ENCODE data around the gene ACVR2A.
A peak's percentile ranks its signal among the peaks of the same experiment; 100 is the strongest.

ACVR2A gene

DNA sequence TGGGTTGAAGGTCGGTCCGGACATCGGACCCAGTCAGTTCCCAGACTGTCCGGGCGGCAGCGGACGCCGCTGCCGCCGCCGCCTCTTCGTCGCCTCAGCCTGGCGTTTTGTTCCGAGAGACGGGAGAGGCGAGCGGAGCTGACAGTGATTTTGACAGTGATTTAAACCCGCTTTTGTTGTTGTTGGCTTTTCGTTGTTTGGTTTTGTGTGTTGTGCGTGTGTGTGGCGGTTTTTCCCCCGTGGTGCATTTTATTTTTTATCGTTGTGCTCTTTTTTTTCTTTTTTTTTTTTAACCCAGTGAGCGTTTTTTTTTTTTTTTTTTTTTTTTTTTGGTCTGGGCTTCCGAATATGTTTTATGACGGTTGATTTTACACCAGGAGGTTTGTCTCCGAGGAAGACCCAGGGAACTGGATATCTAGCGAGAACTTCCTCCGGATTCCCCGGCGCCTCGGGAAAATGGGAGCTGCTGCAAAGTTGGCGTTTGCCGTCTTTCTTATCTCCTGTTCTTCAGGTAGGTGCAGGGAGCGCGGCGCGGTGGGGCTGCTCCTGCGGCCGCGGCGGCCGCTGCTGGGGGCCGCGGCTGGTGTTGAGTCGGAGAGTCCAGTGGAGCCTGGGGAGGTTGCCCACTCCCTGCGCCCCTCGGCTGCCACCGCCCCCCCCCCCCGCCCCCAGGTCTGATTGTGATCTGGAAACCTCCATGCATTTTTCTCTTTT is at the start of gene ACVR2A:
TSS of gene ACVR2A (plus strand) at position 333 of the 714 bp plus-strand sequence. CDS start at position 457, 124 bp downstream.
- H3K4me3 ChIP-seq (ENCODE audit: low read length), result peak within 1 kb of the TSS; percentile 77
- H3K79me2 ChIP-seq (ENCODE audit: low read length), result peaks cover 5% of the 10 kb centered on the region; the same call in 1 of the 2 replicates
- H3K4me1 ChIP-seq (ENCODE audit: low read length), result peaks cover 14% of the 10 kb centered on the region
- 0 out of 2 replicates have a peak, but pooled peaks cover 7% of the 10 kb centered on the region for H3K27me3 ChIP-seq (ENCODE audit: low read depth, low read length)
- no peaks in the 10 kb centered on the region for H4K20me1 ChIP-seq (ENCODE audit: insufficient read depth, low read length)
- TF ChIP-seq, protein P1, sequence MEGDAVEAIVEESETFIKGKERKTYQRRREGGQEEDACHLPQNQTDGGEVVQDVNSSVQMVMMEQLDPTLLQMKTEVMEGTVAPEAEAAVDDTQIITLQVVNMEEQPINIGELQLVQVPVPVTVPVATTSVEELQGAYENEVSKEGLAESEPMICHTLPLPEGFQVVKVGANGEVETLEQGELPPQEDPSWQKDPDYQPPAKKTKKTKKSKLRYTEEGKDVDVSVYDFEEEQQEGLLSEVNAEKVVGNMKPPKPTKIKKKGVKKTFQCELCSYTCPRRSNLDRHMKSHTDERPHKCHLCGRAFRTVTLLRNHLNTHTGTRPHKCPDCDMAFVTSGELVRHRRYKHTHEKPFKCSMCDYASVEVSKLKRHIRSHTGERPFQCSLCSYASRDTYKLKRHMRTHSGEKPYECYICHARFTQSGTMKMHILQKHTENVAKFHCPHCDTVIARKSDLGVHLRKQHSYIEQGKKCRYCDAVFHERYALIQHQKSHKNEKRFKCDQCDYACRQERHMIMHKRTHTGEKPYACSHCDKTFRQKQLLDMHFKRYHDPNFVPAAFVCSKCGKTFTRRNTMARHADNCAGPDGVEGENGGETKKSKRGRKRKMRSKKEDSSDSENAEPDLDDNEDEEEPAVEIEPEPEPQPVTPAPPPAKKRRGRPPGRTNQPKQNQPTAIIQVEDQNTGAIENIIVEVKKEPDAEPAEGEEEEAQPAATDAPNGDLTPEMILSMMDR (IDR thresholded peaks at IDR 0.05; ENCODE audit: low read depth, low read length), result no peak
- TF ChIP-seq EZH2phosphoT487 (IDR thresholded peaks at IDR 0.05; ENCODE audit: low read depth), result no peak
- H2AFZ ChIP-seq (ENCODE audit: low read depth, low read length), result no peak within 1 kb of the TSS; the same call in 1 of the 2 replicates
- peak within 1 kb of the TSS; percentile 92 for H3K4me2 ChIP-seq (ENCODE audit: low read length)
- no peaks in the 10 kb centered on the region for H3K36me3 ChIP-seq (replicated peaks; ENCODE audit: low read depth, low read length)
- no peak within 1 kb of the TSS for H3K27ac ChIP-seq (ENCODE audit: low read length)
- H3K9me3 ChIP-seq (ENCODE audit: insufficient read depth, low read length), result no peaks in the 10 kb centered on the region
- peak within 1 kb of the TSS; percentile 52 for H3K9ac ChIP-seq (ENCODE audit: low read length)

- no peak overlapping the region for H3K27ac ChIP-seq (ENCODE audit: low read length)
- no peak overlapping the region for H3K4me3 ChIP-seq (ENCODE audit: low read length)
- no peaks in the 10 kb centered on the region for H3K9me3 ChIP-seq (ENCODE audit: insufficient read depth, low read length)
- no peak overlapping the region for H3K4me2 ChIP-seq (ENCODE audit: low read length)
- TF ChIP-seq, protein P1 (IDR thresholded peaks at IDR 0.05; ENCODE audit: low read depth, low read length), result no peak
- TF ChIP-seq EZH2phosphoT487 (IDR thresholded peaks at IDR 0.05; ENCODE audit: low read depth), result no peak
- H4K20me1 ChIP-seq (ENCODE audit: insufficient read depth, low read length), result no peaks in the 10 kb centered on the region
- no peaks in the 10 kb centered on the region for H3K4me1 ChIP-seq (ENCODE audit: low read length)
- no peak overlapping the region for H2AFZ ChIP-seq (ENCODE audit: low read depth, low read length)
- H3K27me3 ChIP-seq (ENCODE audit: low read depth, low read length), result no peaks in the 10 kb centered on the region
- H3K36me3 ChIP-seq (replicated peaks; ENCODE audit: low read depth, low read length), result no peaks in the 10 kb centered on the region
- no peak overlapping the region for H3K9ac ChIP-seq (ENCODE audit: low read length)
- H3K79me2 ChIP-seq (ENCODE audit: low read length), result no peaks in the 10 kb centered on the region
Observed at GRCh38 chr2:147800316-147800715, 44.5 kb upstream of the ACVR2A start.

GRCh38 chr2:147806846-147807245 is 38.0 kb upstream of the ACVR2A start:
- Histone ChIP-seq H4K20me1 (ENCODE audit: insufficient read depth, low read length) (no peaks in the 10 kb centered on the region), H3K27me3 (ENCODE audit: low read depth, low read length) (no peaks in the 10 kb centered on the region), H3K27ac (ENCODE audit: low read length) (no peak overlapping the region), H3K36me3 (replicated peaks; ENCODE audit: low read depth, low read length) (no peaks in the 10 kb centered on the region), H3K4me2 (ENCODE audit: low read length) (no peak overlapping the region), H3K4me1 (ENCODE audit: low read length) (no peaks in the 10 kb centered on the region), H3K79me2 (ENCODE audit: low read length) (no peaks in the 10 kb centered on the region), H3K4me3 (ENCODE audit: low read length) (no peak overlapping the region), H3K9me3 (ENCODE audit: insufficient read depth, low read length) (no peaks in the 10 kb centered on the region), H3K9ac (ENCODE audit: low read length) (no peak overlapping the region), H2AFZ (ENCODE audit: low read depth, low read length) (no peak overlapping the region)
- TF ChIP-seq EZH2phosphoT487 (IDR thresholded peaks at IDR 0.05; ENCODE audit: low read depth), result no peak
- TF ChIP-seq, protein P1 (IDR thresholded peaks at IDR 0.05; ENCODE audit: low read depth, low read length), result no peak

GRCh38 chr2:147808520-147808919 is 36.3 kb upstream of the ACVR2A start:
- Histone ChIP-seq H3K27ac (ENCODE audit: low read length) (no peak overlapping the region), H3K9me3 (ENCODE audit: insufficient read depth, low read length) (no peaks in the 10 kb centered on the region), H3K79me2 (ENCODE audit: low read length) (no peaks in the 10 kb centered on the region), H3K36me3 (replicated peaks; ENCODE audit: low read depth, low read length) (no peaks in the 10 kb centered on the region), H3K9ac (ENCODE audit: low read length) (no peak overlapping the region), H3K4me3 (ENCODE audit: low read length) (no peak overlapping the region), H3K27me3 (ENCODE audit: low read depth, low read length) (no peaks in the 10 kb centered on the region), H3K4me1 (ENCODE audit: low read length) (no peaks in the 10 kb centered on the region), H4K20me1 (ENCODE audit: insufficient read depth, low read length) (no peaks in the 10 kb centered on the region), H2AFZ (ENCODE audit: low read depth, low read length) (no peak overlapping the region), H3K4me2 (ENCODE audit: low read length) (no peak overlapping the region)
- TF ChIP-seq EZH2phosphoT487 (IDR thresholded peaks at IDR 0.05; ENCODE audit: low read depth), result no peak
- TF ChIP-seq, protein P1 (IDR thresholded peaks at IDR 0.05; ENCODE audit: low read depth, low read length), result no peak

Data from OCI-LY3 (cell line).